A673 (cell line): ENCODE results near the gene CCDC61. TPM values are rescaled to one million over a fixed set of nuclear protein-coding genes. Genes with fewer than 3 reads are reported as not detected.

Source experiments
- BruUV-seq: library from RNA; stranded (reverse); fragments of 400-500 nt; replicated peaks from 2 replicates; lab custom pipeline; 2021; lab: Mats Ljungman, UMichigan
- CTCF ChIA-PET: fragments of 300-600 bp; sonication (Branson Sonifier 250); formaldehyde crosslinking; loops from one replicate; lab custom pipeline; 2022; ENCODE audit warnings: antibody characterized with exemption; lab: Charles Lee
- POLR2A ChIA-PET: fragments of 300-600 bp; sonication (Branson Sonifier 250); formaldehyde crosslinking; loops from one replicate; lab custom pipeline; 2022; ENCODE audit warnings: antibody characterized with exemption; ENCODE audit not compliant: low non-redundant PET; lab: Charles Lee
- DNase-seq: peaks from one replicate; pipeline ENCODE4 v3.0.0-alpha.2; 2015; ENCODE audit warnings: low spot score
- H3K27ac ChIP-seq: fragments of 200-600 bp; sonication (generic); 2 replicates; pipeline ENCODE4 v1.5.1; 2016; ENCODE audit warnings: mixed run types, low read depth, mild to moderate bottlenecking, mixed read lengths, antibody characterized with exemption, low read length; ENCODE audit not compliant: poor library complexity, severe bottlenecking
- H3K27me3 ChIP-seq: fragments of 200-600 bp; sonication (generic); replicated peaks from 2 replicates; pipeline ENCODE4 v1.6.1; 2017; ENCODE audit warnings: mixed run types, low read depth, mild to moderate bottlenecking, mixed read lengths, antibody characterized with exemption, low read length; ENCODE audit not compliant: insufficient read depth, poor library complexity
- H3K36me3 ChIP-seq: fragments of 200-600 bp; sonication (generic); 2 replicates; pipeline ENCODE4 v1.6.1; 2016; ENCODE audit warnings: mixed run types, mild to moderate bottlenecking, mixed read lengths, antibody characterized with exemption, low read length; ENCODE audit not compliant: insufficient read depth, poor library complexity, severe bottlenecking
- H3K4me1 ChIP-seq: fragments of 200-600 bp; sonication (generic); 2 replicates; pipeline ENCODE4 v1.6.1; 2017; ENCODE audit warnings: mixed run types, mild to moderate bottlenecking, mixed read lengths, antibody characterized with exemption, low read length; ENCODE audit not compliant: insufficient read depth, poor library complexity, severe bottlenecking
- H3K4me3 ChIP-seq: fragments of 200-600 bp; sonication (generic); 2 replicates; pipeline ENCODE4 v1.5.1; 2016; ENCODE audit warnings: low read depth, mixed run types, mild to moderate bottlenecking, mixed read lengths, low read length; ENCODE audit not compliant: poor library complexity, severe bottlenecking
- H3K9me3 ChIP-seq: fragments of 200-600 bp; sonication (generic); 2 replicates; pipeline ENCODE4 v1.6.1; 2016; ENCODE audit warnings: mixed run types, low read depth, mild to moderate bottlenecking, mixed read lengths, antibody characterized with exemption, low read length; ENCODE audit not compliant: poor library complexity, severe bottlenecking
- EZH2 ChIP-seq: fragments of 200-600 bp; sonication (generic); IDR thresholded peaks from 2 replicates; pipeline ENCODE4 v1.6.1; 2017; ENCODE audit warnings: borderline replicate concordance, low read depth, mild to moderate bottlenecking, mixed read lengths, antibody characterized with exemption, low read length; ENCODE audit not compliant: poor library complexity, severe bottlenecking
- intact Hi-C: fragments of 100-400 bp; cut with micrococcal nuclease; formaldehyde crosslinking; loops from one replicate; pipeline ENCODE4 v1.10.0; 2022; ENCODE audit not compliant: unreplicated experiment
- microRNA-seq: library from miRNA; unstranded; fragments of <30 nt; microRNA quantifications from one replicate; pipeline ENCODE4 v1.2.0, GENCODE V29; 2021
- total RNA-seq: library from RNA; stranded (reverse); gene quantifications from 2 replicates; pipeline ENCODE4 v1.2.3, GENCODE V29; 2021
- TF ChIP-seq, protein P1 (sequence below): fragments of 300-800, 200-600 bp; sonication (generic); conservative IDR thresholded peaks from 2 replicates; pipeline ENCODE4 v1.5.1; 2017; ENCODE audit warnings: low read depth, mild to moderate bottlenecking, antibody characterized with exemption, low read length, moderate library complexity, mixed read lengths

The CCDC61 gene
- total RNA-seq, 1 experiment from 2014 or later = 16.5 TPM

DNA sequence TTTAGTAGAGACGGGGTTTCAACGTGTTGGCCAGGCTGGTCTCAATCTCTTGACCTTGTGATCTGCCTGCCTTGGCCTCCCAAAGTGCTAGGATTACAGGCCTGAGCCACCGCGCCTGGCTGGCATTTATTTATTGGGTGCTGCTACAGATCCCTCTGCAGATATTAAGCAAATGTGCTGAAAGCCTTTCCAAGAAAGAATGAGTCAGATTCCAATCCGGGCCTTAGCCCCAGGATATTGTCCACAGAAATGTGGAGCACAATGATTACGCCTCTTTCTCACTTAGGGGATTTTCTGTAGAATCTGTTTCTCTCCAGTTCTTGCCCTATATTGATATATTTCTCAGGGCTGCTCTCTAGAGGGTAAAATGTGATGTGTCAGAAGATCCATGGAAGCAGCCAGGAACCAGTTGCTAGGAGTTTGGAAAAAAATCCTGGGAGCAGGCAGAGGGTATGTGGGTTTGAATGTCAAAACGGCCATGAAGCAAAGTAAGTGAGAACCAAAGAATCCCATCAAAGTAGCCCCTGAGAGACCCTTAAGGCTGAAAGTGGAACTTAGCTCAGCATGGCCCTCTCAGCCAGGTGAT, 70.3 kb downstream of the CCDC61 start:
- TF ChIP-seq, protein P1, sequence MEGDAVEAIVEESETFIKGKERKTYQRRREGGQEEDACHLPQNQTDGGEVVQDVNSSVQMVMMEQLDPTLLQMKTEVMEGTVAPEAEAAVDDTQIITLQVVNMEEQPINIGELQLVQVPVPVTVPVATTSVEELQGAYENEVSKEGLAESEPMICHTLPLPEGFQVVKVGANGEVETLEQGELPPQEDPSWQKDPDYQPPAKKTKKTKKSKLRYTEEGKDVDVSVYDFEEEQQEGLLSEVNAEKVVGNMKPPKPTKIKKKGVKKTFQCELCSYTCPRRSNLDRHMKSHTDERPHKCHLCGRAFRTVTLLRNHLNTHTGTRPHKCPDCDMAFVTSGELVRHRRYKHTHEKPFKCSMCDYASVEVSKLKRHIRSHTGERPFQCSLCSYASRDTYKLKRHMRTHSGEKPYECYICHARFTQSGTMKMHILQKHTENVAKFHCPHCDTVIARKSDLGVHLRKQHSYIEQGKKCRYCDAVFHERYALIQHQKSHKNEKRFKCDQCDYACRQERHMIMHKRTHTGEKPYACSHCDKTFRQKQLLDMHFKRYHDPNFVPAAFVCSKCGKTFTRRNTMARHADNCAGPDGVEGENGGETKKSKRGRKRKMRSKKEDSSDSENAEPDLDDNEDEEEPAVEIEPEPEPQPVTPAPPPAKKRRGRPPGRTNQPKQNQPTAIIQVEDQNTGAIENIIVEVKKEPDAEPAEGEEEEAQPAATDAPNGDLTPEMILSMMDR = no peak
- no peak for TF ChIP-seq EZH2
- peaks cover 20% of the 10 kb centered on the region for H3K9me3 ChIP-seq
- H3K36me3 ChIP-seq = no peaks in the 10 kb centered on the region
- peaks cover 4% of the 10 kb centered on the region for H3K27me3 ChIP-seq
- BruUV-seq = no TSS peak
- POLR2A ChIA-PET = no interaction called here
- DNase-seq = no peak
- H3K4me3 ChIP-seq = no peak overlapping the region
- no peak overlapping the region for H3K27ac ChIP-seq
- intact Hi-C loops = no loop called here
- CTCF ChIA-PET = interaction anchor here (0.6 kb wide), 2 partner anchors 8 to 569 kb away, joined by 5 to 6 read pairs; no protein-coding TSS in a partner anchor
- no peaks in the 10 kb centered on the region for H3K4me1 ChIP-seq

- TF ChIP-seq, protein P1 = no peak
- TF ChIP-seq EZH2 = no peak
- ChIA-PET POLR2A (no interaction called here), CTCF (interaction anchor here (0.6 kb wide), 1 partner anchor 568 kb away, joined by 6 read pairs; no protein-coding TSS in a partner anchor)
- no peak for DNase-seq
- peaks cover 11% of the 10 kb centered on the region for H3K27me3 ChIP-seq
- H3K36me3 ChIP-seq = no peaks in the 10 kb centered on the region
- no peaks in the 10 kb centered on the region for H3K4me1 ChIP-seq
- no peak overlapping the region for H3K4me3 ChIP-seq
- H3K27ac ChIP-seq = no peak overlapping the region
- BruUV-seq = no TSS peak
- H3K9me3 ChIP-seq = peaks cover 11% of the 10 kb centered on the region
- intact Hi-C loops = no loop called here
These were observed 71.2 kb downstream of the CCDC61 start for GRCh38 chr19:46066471-46066870.

GRCh38 chr19:46067691-46068090, 72.4 kb downstream of the CCDC61 start:
- H3K27ac ChIP-seq = no peak overlapping the region
- TF ChIP-seq EZH2 = no peak
- TF ChIP-seq, protein P1 = no peak
- no peak for DNase-seq
- H3K4me1 ChIP-seq = no peaks in the 10 kb centered on the region
- intact Hi-C loops = no loop called here
- no peaks in the 10 kb centered on the region for H3K9me3 ChIP-seq
- H3K4me3 ChIP-seq = no peak overlapping the region
- peaks cover 11% of the 10 kb centered on the region for H3K27me3 ChIP-seq
- BruUV-seq = no TSS peak
- H3K36me3 ChIP-seq = no peaks in the 10 kb centered on the region
- ChIA-PET CTCF (interaction anchor here (1.4 kb wide), 1 partner anchor 10 kb away, joined by 5 read pairs; no protein-coding TSS in a partner anchor), POLR2A (no interaction called here)

Small RNA genes within 50 kb of the gene (microRNA-seq; reads per million reads assigned to microRNA genes)
- 549 reads per million, percentile 77 among the genes with 10 or more reads in this experiment for gene MIR769

Other genes with a start within 250 kb of the CCDC61 start
- 23.6 and 26.7 TPM in 2 replicates for gene SIX5, start 226.2 kb upstream of the CCDC61 start, total RNA-seq
- gene DMPK, start 213.0 kb upstream of the CCDC61 start, total RNA-seq = 79.9 and 82.0 TPM in 2 replicates
- 79.2 and 86.7 TPM in 2 replicates for gene DMWD, start 202.6 kb upstream of the CCDC61 start, total RNA-seq
- gene RSPH6A, start 180.2 kb upstream of the CCDC61 start, total RNA-seq = 0.15 and 0.19 TPM in 2 replicates
- gene SYMPK, start 132.3 kb upstream of the CCDC61 start, total RNA-seq = 85.5 and 92.4 TPM in 2 replicates
- not detected in 2 replicates for gene FOXA3, start 131.1 kb upstream of the CCDC61 start, total RNA-seq
- gene IRF2BP1, start 109.3 kb upstream of the CCDC61 start, total RNA-seq = 29.7 and 34.5 TPM in 2 replicates
- gene MYPOP, start 92.9 kb upstream of the CCDC61 start, total RNA-seq = 11.4 and 13.5 TPM in 2 replicates
- not detected in 2 replicates for gene NANOS2, start 80.7 kb upstream of the CCDC61 start, total RNA-seq
- gene NOVA2, start 21.6 kb upstream of the CCDC61 start, total RNA-seq = not detected in 2 replicates
- not detected in 2 replicates for gene PGLYRP1, start 27.6 kb downstream of the CCDC61 start, total RNA-seq
- not detected in 2 replicates for gene IGFL4, start 45.5 kb downstream of the CCDC61 start, total RNA-seq
- not detected in 2 replicates for gene IGFL3, start 129.2 kb downstream of the CCDC61 start, total RNA-seq
- 0.45 and 0.59 TPM in 2 replicates for gene IGFL2, start 152.8 kb downstream of the CCDC61 start, total RNA-seq
- not detected in 2 replicates for gene IGFL1, start 234.3 kb downstream of the CCDC61 start, total RNA-seq